AG04450 (cell line): ENCODE results near the gene TENT4B. TPM values are rescaled to one million over a fixed set of nuclear protein-coding genes. Genes with fewer than 3 reads are reported as not detected.
A peak's percentile ranks its signal among the peaks of the same experiment; 100 is the strongest.

Source experiments
- CTCF ChIA-PET: fragments of 300-600, 350-600 bp; formaldehyde crosslinking; extraction: SDS; loops from one replicate; lab custom pipeline; 2022; ENCODE audit warnings: antibody characterized with exemption, inconsistent platforms; lab: Charles Lee
- POLR2A ChIA-PET: fragments of 350-600 bp; formaldehyde crosslinking; extraction: SDS; loops from one replicate; lab custom pipeline; 2021; ENCODE audit warnings: antibody characterized with exemption, inconsistent platforms; lab: Yijun Ruan, JAX
- DNase-seq: peaks from one replicate; pipeline ENCODE4 v3.0.0-alpha.2; 2011; ENCODE audit warnings: low read depth, low spot score
- H3K27ac ChIP-seq: one replicate; pipeline ENCODE4 v1.5.1; 2012; ENCODE audit warnings: low read depth, low read length, control low read depth
- H3K27me3 ChIP-seq: one replicate; pipeline ENCODE4 v1.6.0; 2012; ENCODE audit warnings: low read length; ENCODE audit not compliant: control insufficient read depth, insufficient read depth
- H3K4me3 ChIP-seq: 2 replicates; pipeline ENCODE4 v1.5.1; 2011; ENCODE audit warnings: mild to moderate bottlenecking, low read depth, low read length, control low read depth
- H3K9me3 ChIP-seq: 2 replicates; pipeline ENCODE4 v1.5.1; 2012; ENCODE audit warnings: low read length; ENCODE audit not compliant: control insufficient read depth, insufficient read depth
- polyA plus RNA-seq: library from polyadenylated mRNA; depleted of rRNA; stranded (reverse); fragments of >200 nt; gene quantifications from 2 replicates; pipeline ENCODE4 v1.2.3, GENCODE V29; 2011
- TF ChIP-seq, protein P1 (sequence below): IDR thresholded peaks from 2 replicates; pipeline ENCODE4 v1.5.1; 2011; ENCODE audit warnings: low read depth, low read length, control low read depth, inconsistent platforms

The TENT4B gene
- polyA plus RNA-seq, 1 experiment: 8.9 TPM

DNA sequence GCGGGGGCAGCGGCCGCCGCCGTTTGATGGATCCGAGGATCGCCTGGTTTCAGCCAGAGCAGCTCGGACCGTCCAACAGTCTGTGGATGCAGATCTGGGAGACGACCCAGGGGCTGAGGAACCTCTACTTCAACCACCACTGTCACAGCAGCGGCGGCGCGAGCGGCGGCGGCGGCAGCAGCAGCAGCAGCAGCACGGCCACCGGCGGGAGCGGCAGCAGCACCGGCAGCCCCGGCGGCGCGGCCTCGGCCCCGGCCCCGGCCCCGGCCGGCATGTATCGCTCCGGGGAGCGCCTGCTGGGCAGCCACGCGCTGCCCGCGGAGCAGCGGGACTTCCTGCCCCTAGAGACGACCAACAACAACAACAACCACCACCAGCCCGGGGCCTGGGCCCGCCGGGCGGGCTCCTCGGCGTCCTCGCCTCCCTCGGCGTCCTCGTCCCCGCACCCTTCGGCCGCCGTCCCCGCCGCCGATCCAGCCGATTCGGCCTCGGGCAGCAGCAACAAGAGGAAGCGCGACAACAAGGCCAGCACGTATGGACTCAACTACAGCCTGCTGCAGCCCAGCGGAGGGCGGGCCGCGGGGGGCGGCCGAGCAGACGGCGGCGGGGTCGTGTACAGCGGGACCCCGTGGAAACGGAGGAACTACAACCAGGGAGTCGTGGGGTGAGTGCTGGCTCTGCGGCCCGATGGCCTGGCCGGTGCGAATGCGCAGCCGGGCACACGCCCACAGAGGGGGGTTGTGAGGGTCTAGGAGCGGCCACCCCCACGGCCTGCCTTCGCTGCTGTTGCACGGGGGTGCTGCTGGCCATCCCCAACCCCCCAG, 702 bp downstream of the TENT4B start:
- peak overlapping the region; percentile 76 for H3K4me3 ChIP-seq
- H3K9me3 ChIP-seq: no peaks in the 10 kb centered on the region
- ChIA-PET POLR2A (no interaction called here), CTCF (interaction anchor here (2.1 kb wide), 1 partner anchor 129 kb away, joined by 11 read pairs; the partner anchor contains the start of gene CNEP1R1)
- TF ChIP-seq, protein P1, sequence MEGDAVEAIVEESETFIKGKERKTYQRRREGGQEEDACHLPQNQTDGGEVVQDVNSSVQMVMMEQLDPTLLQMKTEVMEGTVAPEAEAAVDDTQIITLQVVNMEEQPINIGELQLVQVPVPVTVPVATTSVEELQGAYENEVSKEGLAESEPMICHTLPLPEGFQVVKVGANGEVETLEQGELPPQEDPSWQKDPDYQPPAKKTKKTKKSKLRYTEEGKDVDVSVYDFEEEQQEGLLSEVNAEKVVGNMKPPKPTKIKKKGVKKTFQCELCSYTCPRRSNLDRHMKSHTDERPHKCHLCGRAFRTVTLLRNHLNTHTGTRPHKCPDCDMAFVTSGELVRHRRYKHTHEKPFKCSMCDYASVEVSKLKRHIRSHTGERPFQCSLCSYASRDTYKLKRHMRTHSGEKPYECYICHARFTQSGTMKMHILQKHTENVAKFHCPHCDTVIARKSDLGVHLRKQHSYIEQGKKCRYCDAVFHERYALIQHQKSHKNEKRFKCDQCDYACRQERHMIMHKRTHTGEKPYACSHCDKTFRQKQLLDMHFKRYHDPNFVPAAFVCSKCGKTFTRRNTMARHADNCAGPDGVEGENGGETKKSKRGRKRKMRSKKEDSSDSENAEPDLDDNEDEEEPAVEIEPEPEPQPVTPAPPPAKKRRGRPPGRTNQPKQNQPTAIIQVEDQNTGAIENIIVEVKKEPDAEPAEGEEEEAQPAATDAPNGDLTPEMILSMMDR: no peak
- no peak for DNase-seq
- no peak overlapping the region for H3K27ac ChIP-seq
- H3K27me3 ChIP-seq: no peaks in the 10 kb centered on the region

DNA sequence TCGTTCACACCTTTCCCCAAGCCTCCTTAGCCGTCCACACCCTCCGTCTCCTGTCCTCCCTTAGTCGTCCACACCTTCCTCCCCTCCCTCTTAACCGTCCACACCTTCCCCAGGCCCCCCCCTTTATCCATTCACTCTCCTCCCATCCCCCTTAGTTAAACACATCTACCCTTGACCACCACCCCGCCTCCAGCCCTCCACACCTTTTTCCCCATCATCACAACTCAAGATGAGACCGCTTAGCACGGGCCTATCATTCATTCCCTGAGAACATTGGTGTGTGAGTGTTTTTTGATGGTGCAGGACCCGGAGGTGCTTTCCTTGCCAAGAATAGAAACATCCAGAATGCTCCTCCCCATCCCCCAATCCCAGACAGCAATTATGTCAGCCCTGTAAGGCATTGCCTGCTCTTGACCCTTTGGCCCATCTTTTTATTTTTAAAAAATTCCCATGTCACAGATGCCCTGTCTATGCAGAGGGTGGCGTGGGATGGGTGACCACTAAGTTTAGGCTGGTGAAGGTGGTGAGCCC, 1.4 kb downstream of the TENT4B start:
- H3K4me3 ChIP-seq: peak overlapping the region; percentile 76
- ChIA-PET CTCF (interaction anchor here (1.0 to 3.5 kb wide), 2 partner anchors 56 to 649 kb away, joined by 3 to 28 read pairs; no protein-coding TSS in a partner anchor), POLR2A (no interaction called here)
- H3K9me3 ChIP-seq: no peaks in the 10 kb centered on the region
- H3K27me3 ChIP-seq: no peaks in the 10 kb centered on the region
- TF ChIP-seq, protein P1: no peak
- no peak overlapping the region for H3K27ac ChIP-seq
- DNase-seq: no peak

DNA sequence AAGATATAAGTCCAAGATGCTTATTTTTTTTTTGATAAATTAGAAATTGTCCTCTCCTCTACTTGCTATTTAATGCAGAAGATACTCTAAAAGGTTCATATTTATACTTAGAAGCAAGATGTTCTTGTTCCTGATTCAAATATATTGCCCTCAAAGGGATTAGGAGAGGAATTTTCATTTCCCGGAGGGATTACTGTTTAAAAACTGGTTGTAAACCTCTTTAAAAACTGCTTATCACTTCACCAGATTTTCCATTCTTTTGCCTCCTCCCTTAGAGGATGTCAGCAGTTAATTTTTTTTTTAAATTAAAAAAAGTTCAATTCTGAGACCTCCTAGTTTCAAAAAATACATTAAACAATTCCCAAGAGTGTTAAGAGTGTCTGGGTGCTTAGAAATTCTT, 2.8 kb downstream of the TENT4B start:
- DNase-seq: no peak
- Histone ChIP-seq H3K27me3 (no peaks in the 10 kb centered on the region), H3K9me3 (no peaks in the 10 kb centered on the region), H3K27ac (no peak overlapping the region), H3K4me3 (peak overlapping the region; percentile 76)
- TF ChIP-seq, protein P1: no peak
- ChIA-PET CTCF (interaction anchor here (0.6 to 3.5 kb wide), 3 partner anchors 11 to 199 kb away, joined by 3 to 28 read pairs (median 7); no protein-coding TSS in a partner anchor), POLR2A (no interaction called here)

DNA sequence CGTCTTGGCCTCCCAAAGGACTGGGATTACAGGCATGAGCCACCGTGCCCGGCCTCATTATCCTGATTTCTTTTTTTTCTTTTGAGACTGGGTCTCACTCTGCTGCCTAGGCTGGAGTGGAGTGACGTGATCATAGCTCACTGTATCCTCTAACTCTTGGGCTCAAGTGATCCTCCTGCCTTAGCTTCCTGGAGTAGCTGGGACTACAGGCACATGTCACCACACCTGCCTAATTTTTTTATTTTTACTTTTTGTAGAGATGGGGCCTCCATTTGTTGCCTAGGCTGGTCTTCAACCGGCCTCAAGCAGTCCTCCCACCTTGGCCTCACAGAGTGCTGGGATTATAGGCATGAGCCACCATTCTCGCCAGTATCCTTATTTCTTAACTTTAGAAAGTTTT, 3.5 kb downstream of the TENT4B start:
- CTCF ChIA-PET: interaction anchor here (1.3 to 3.5 kb wide), 2 partner anchors 54 to 198 kb away, joined by 7 to 28 read pairs; no protein-coding TSS in a partner anchor
- Histone ChIP-seq H3K27me3 (no peaks in the 10 kb centered on the region), H3K9me3 (no peaks in the 10 kb centered on the region), H3K27ac (no peak overlapping the region), H3K4me3 (no peak overlapping the region)
- TF ChIP-seq, protein P1: no peak
- no peak for DNase-seq
- POLR2A ChIA-PET: no interaction called here
